Neuronal stem cell (in vitro differentiated cells): ENCODE results near the gene STARD7.

Experiments
- DNase-seq: peaks from one replicate; pipeline ENCODE4 v3.0.0-alpha.2; 2013; ENCODE audit warnings: low spot score
- H2AFZ ChIP-seq: one replicate; pipeline ENCODE4 v1.6.1; 2013; ENCODE audit warnings: mild to moderate bottlenecking, low read length, inconsistent platforms
- H2AK5ac ChIP-seq: 2 replicates; pipeline ENCODE4 v1.6.1; 2013; ENCODE audit warnings: low read depth, mild to moderate bottlenecking, inconsistent platforms, low read length, moderate library complexity, mixed read lengths
- H2BK120ac ChIP-seq: 2 replicates; pipeline ENCODE4 v1.6.1; 2013; ENCODE audit warnings: low read depth, mild to moderate bottlenecking, inconsistent platforms, low read length, moderate library complexity, mixed read lengths
- H2BK12ac ChIP-seq: one replicate; pipeline ENCODE4 v1.6.1; 2013; ENCODE audit warnings: low read length, inconsistent platforms
- H2BK15ac ChIP-seq: 2 replicates; pipeline ENCODE4 v1.6.1; 2013; ENCODE audit warnings: mild to moderate bottlenecking, low read length, inconsistent platforms, mixed read lengths
- H2BK5ac ChIP-seq: one replicate; pipeline ENCODE4 v1.6.1; 2013; ENCODE audit warnings: inconsistent platforms, mild to moderate bottlenecking, low read length, moderate library complexity
- H3K14ac ChIP-seq: one replicate; pipeline ENCODE4 v1.6.1; 2013; ENCODE audit warnings: low read length, inconsistent platforms
- H3K18ac ChIP-seq: 2 replicates; pipeline ENCODE4 v1.6.1; 2013; ENCODE audit warnings: low read length, inconsistent platforms
- H3K23ac ChIP-seq: 2 replicates; pipeline ENCODE4 v1.6.1; 2013; ENCODE audit warnings: low read depth, mild to moderate bottlenecking, mixed read lengths, low read length, inconsistent platforms; ENCODE audit not compliant: poor library complexity
- H3K27ac ChIP-seq: replicated peaks from 3 replicates; pipeline ENCODE4 v1.5.1; 2013; ENCODE audit warnings: low read length, inconsistent platforms
- H3K27me3 ChIP-seq, 3 experiments: 2 replicates each; pipeline ENCODE4 v1.6.1; 2013; ENCODE audit warnings: low read length in 3 of 3, mild to moderate bottlenecking in 2 of 3, inconsistent platforms in 1 of 3, low read depth in 1 of 3, mixed read lengths in 1 of 3, moderate library complexity in 1 of 3; ENCODE audit not compliant: control insufficient read depth in 3 of 3, insufficient read depth in 3 of 3
- H3K36me3 ChIP-seq, 2 donors: replicated peaks in 1 of 2; 2 replicates each; pipeline ENCODE4 v1.6.1; 2013; ENCODE audit warnings: low read length in 2 of 2; ENCODE audit not compliant: control insufficient read depth in 2 of 2, insufficient read depth in 2 of 2
- H3K4ac ChIP-seq: 2 replicates; pipeline ENCODE4 v1.6.1; 2013; ENCODE audit warnings: inconsistent platforms, mild to moderate bottlenecking, low read length, moderate library complexity
- H3K4me1 ChIP-seq, 2 donors: 1 replicate in 1 of 2; 2 replicates in 1 of 2; pipeline ENCODE4 v1.6.1; 2013; ENCODE audit warnings: low read length in 2 of 2, low read depth in 1 of 2; ENCODE audit not compliant: control insufficient read depth in 2 of 2, insufficient read depth in 1 of 2
- H3K4me2 ChIP-seq: one replicate; pipeline ENCODE4 v1.6.1; 2013; ENCODE audit warnings: mild to moderate bottlenecking, low read length, inconsistent platforms; ENCODE audit not compliant: insufficient read depth, poor library complexity, severe bottlenecking
- H3K4me3 ChIP-seq, 2 donors: 2 replicates each; pipeline ENCODE4 v1.5.1; 2013; ENCODE audit warnings: low read length in 2 of 2, mild to moderate bottlenecking in 2 of 2, inconsistent platforms in 1 of 2, moderate library complexity in 1 of 2
- H3K79me1 ChIP-seq: one replicate; pipeline ENCODE4 v1.6.1; 2013; ENCODE audit warnings: low read depth, mild to moderate bottlenecking, inconsistent platforms, low read length, moderate library complexity
- H3K9ac ChIP-seq: one replicate; pipeline ENCODE4 v1.6.1; 2013; ENCODE audit warnings: mild to moderate bottlenecking, low read depth, low read length, inconsistent platforms; ENCODE audit not compliant: poor library complexity
- H3K9me3 ChIP-seq, 2 donors: replicated peaks in 1 of 2; 2 replicates each; pipeline versions ENCODE3 to v1.6.1; 2013; ENCODE audit warnings: low read length in 2 of 2, mild to moderate bottlenecking in 2 of 2, inconsistent platforms in 1 of 2, low read depth in 1 of 2, mixed read lengths in 1 of 2, moderate library complexity in 1 of 2; ENCODE audit not compliant: control insufficient read depth in 2 of 2, insufficient read depth in 1 of 2
- H4K8ac ChIP-seq: one replicate; pipeline ENCODE4 v1.6.1; 2013; ENCODE audit warnings: low read depth, mild to moderate bottlenecking, inconsistent platforms, low read length, moderate library complexity
- H4K91ac ChIP-seq: one replicate; pipeline ENCODE4 v1.6.1; 2013; ENCODE audit warnings: low read length, low read depth, mild to moderate bottlenecking, inconsistent platforms; ENCODE audit not compliant: poor library complexity
- WGBS, 2 donors: extraction: QIAGEN DNeasy Blood & Tissue Kit; methylation state at CpG; one replicate each; pipeline ENCODE4 v1.1.7; 2013; ENCODE audit warnings: missing lambda C conversion rate in 2 of 2, mixed read lengths in 1 of 2; ENCODE audit not compliant: insufficient read length in 2 of 2, insufficient replicate concordance in 1 of 2; ENCODE audit errors: extremely low coverage in 2 of 2; 5-methylcytosine and 5-hydroxymethylcytosine counted together

STARD7 gene

GRCh38 chr2:96152304-96153161, 56.1 kb downstream of the STARD7 start:
- DNase-seq, result peak; percentile 38

DNA sequence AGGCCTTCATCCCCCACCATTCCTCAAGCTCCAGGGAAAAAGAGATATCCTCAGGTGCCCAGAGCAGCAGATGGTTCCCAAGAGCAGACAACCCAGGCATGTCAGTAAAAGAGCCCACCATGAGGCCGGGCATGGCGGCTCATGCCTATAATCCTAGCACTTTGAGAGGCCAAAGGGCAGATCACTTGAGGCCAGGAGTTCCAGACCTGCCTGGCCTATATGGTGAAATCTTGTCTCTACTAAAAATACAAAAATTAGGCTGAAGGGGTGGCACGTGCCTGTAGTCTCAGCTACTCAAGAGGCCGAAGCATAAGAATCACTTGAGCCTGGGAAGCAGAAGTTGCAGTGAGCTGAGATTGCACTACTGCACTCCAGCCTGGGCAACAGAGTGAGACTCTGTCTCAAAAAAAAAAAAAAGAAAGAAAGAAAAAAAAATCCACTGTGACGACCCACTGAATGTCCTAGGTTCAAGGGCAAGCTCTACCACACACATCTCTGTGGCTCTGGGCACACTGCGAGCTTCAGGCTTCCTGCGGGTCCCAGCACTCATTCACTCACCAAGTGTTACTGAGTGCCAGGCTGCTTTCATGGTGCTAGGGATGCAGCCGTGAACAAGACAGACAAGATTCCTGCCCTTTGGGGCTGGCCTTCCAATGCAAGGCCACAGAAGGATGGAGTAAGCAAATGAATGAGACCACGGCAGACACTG, 56.9 kb downstream of the STARD7 start:
- Histone ChIP-seq H3K4me3 (no peak overlapping the region), H3K23ac (no peak overlapping the region), H4K91ac (no peak overlapping the region), H2BK15ac (peak overlapping the region; percentile 64), H3K4ac (no peak overlapping the region), H3K18ac (peak overlapping the region; percentile 61), H3K27ac (peak overlapping the region; percentile 14), H3K9me3 (no peaks in the 10 kb centered on the region), H3K79me1 (no peaks in the 10 kb centered on the region), H3K4me2 (no peak overlapping the region), H3K36me3 (no peaks in the 10 kb centered on the region), H2BK12ac (peak overlapping the region; percentile 14), H2AFZ (peak overlapping the region; percentile 78), H2AK5ac (peak overlapping the region; percentile 59), H3K9ac (no peak overlapping the region), H3K27me3 (peaks cover 0 to 28% (median 4%) of the 10 kb centered on the region in 3 experiments), H3K4me1 (peaks cover 25 to 33% of the 10 kb centered on the region in 2 donors), H2BK120ac (no peak overlapping the region), H4K8ac (peak overlapping the region; percentile 21), H3K14ac (no peak overlapping the region), H2BK5ac (peak overlapping the region; percentile 30)
- no CpG with 5 or more reads among the region's 9 CpGs for WGBS, 2 donors
- DNase-seq, result no peak

More at GRCh38 chr2:96152304-96153161, 56.1 kb downstream of the STARD7 start:
- Histone ChIP-seq H2BK5ac (peak overlapping the region; percentile 80), H3K27ac (peak overlapping the region; percentile 14), H3K4ac (no peak overlapping the region), H4K91ac (no peak overlapping the region), H3K4me1 (peaks cover 25 to 30% of the 10 kb centered on the region in 2 donors), H3K23ac (no peak overlapping the region), H2AK5ac (peak overlapping the region; percentile 9), H2BK15ac (peak overlapping the region; percentile 3), H3K18ac (peak overlapping the region; percentile 73), H3K36me3 (no peaks in the 10 kb centered on the region), H3K14ac (no peak overlapping the region), H3K9ac (no peak overlapping the region), H3K27me3 (peaks cover 0 to 20% (median 0%) of the 10 kb centered on the region in 3 experiments), H2BK12ac (peak overlapping the region; percentile 10), H2AFZ (peak overlapping the region; percentile 78), H3K4me3 (no peak overlapping the region), H2BK120ac (no peak overlapping the region), H3K79me1 (no peaks in the 10 kb centered on the region), H3K4me2 (no peak overlapping the region), H3K9me3 (no peaks in the 10 kb centered on the region), H4K8ac (peak overlapping the region; percentile 21)
- no CpG with 5 or more reads among the region's 13 CpGs for WGBS, 2 donors

GRCh38 chr2:96150791-96151594, 57.6 kb downstream of the STARD7 start:
- H3K4ac ChIP-seq, result no peak overlapping the region
- peak overlapping the region; percentile 64 for H2BK15ac ChIP-seq
- H4K91ac ChIP-seq, result no peak overlapping the region
- no peak overlapping the region for H3K4me2 ChIP-seq
- H3K4me3 ChIP-seq, result no peak overlapping the region
- H3K18ac ChIP-seq, result peak overlapping the region; percentile 16
- H2BK12ac ChIP-seq, result no peak overlapping the region
- no peaks in the 10 kb centered on the region for H3K36me3 ChIP-seq
- no peaks in the 10 kb centered on the region for H3K9me3 ChIP-seq
- H2AK5ac ChIP-seq, result peak overlapping the region; percentile 59
- peaks cover 0 to 35% (median 9%) of the 10 kb centered on the region in 3 experiments for H3K27me3 ChIP-seq
- no peak overlapping the region for H2BK120ac ChIP-seq
- H4K8ac ChIP-seq, result no peak overlapping the region
- H3K27ac ChIP-seq, result no peak overlapping the region
- no peak overlapping the region for H3K9ac ChIP-seq
- peak overlapping the region; percentile 30 for H2BK5ac ChIP-seq
- H2AFZ ChIP-seq, result no peak overlapping the region
- no peak overlapping the region for H3K23ac ChIP-seq
- no peaks in the 10 kb centered on the region for H3K79me1 ChIP-seq
- WGBS, 2 donors, result no CpG with 5 or more reads among the region's 14 CpGs
- H3K14ac ChIP-seq, result no peak overlapping the region
- DNase-seq, result no peak
- peaks cover 25 to 36% of the 10 kb centered on the region in 2 donors for H3K4me1 ChIP-seq
